HG03066 (cell line): ENCODE measurements around the gene HMX2.

Experiments
- ATAC-seq: cut with Tn5 transposase; IDR thresholded peaks from one replicate; pipeline ENCODE4 v1.9.1; 2021; ENCODE audit warnings: low read depth; ENCODE audit not compliant: unreplicated experiment

The HMX2 gene

DNA sequence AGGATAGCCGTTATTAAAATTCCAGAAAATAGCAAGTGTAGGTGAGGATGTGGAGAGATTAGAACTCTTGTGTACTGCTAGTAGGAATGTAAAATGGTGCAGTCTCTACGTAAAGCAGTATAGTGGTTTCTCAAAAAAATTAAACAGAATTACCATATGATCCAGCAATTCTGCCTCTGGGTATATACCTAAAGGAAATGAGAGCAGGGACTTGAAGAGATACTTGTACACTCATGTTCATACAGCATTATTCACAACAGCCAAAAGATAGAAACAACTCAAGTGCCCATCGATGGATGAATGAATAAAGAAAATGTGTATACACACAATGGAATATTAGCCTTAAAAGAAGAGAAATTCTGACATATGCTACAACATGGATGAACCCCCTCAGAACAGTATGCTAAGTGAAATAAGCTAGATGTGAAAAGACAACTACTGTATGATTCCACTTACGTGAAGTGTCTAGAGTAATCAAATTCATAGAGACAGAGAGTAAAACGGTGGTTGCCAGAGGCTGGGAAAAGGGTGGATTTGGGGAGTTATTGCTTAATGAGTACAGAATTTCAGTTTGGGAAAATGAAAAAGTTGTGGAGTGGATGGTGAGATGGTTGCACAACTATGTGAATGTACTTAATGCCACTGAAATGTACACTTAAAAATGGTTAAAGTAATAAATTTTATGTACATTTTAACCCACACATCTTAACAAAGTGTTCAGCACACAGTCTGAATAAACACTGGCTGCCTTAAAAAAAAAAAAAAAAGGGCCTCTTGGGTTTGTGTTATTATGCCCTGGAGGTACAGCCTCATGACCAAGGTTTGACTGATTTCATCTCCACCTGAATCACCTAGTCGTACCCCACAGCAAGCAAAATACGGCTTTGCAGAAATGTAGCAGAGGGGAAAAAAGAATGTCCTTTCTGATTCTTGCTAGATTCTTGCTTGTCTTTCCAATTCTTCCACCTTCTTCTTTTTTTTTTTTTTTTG is 32.5 kb downstream of the HMX2 start:
- no peak for ATAC-seq

DNA sequence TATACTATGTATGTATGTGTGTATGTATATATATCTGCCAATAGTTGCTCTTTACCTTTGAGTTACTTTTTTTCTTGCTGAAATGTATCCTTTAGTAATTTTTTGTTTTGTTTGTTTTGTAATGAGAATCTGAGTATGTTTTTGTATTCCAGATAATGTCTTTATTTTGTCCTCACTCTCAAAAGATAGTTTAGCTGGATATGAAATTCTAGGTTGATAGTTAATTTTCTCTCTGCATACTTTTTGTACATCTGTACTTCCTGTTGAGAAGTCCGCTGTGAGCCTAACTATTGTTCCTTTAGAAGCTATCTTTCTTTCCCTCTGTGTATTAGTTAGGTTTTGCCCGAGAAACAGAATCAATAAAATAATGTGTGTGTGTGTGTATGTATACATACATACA is 35.8 kb downstream of the HMX2 start:
- ATAC-seq: no peak

DNA sequence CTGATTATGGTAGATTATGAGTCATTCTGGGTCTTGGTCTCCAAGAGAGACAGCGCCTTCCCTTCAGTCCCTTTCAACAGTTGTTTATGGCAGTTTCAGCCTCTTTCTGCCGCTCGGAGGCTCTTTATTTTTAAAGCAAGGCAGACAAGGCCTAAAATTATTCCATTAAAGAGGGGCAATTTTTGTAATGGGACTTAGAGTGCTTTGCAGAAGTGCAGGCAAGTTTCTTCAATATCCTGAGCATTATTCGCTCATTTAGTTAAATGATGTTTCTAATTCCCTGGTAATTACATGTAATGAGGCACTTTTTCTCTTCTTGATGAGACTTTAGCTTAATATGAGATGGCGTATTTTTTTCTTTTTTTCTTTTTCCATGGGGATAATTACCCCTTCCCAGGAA is 39.8 kb downstream of the HMX2 start:
- ATAC-seq: no peak

DNA sequence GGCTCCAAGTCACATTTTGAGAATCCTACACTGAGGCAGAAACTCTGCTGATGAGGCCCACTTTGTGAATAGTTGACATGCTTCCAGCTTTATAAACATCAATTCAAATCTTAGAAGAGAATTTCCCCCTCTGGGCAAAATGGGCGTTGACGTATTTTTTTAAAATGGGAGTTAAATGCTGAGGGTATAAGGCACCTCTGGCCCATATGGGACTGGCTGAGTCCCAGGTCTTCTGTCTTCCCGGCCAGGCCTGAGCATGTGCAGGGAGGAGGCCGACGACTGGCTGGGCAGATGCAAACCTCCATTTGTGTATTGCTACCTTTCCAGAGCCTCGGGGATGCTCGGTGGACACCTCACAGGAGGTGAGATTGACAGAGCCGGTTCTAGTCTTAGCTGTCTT is 44.0 kb downstream of the HMX2 start:
- ATAC-seq: no peak

DNA sequence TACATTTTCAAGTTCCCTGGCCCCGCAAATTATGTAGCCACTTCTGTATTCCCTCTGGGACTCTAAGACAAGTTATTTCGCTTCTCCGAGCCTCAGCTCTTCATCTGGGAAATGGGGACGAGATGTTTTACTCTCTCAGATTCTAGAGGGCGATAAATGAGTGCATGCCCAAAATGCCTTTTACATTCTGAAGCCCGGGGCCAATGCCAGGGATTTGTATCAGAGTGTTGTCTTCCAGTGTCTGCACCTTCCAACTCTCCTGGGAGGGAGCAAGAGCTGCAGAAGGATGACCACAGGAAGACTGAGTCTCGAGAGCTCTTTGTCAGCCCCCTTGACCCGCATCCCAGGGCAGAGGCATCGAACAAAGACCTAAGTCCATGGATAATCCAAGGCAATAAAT is 46.1 kb downstream of the HMX2 start:
- ATAC-seq: no peak
